Immature natural killer cell (primary cell): Measurements from ENCODE around the gene DOLPP1. TPM values are rescaled to one million over a fixed set of nuclear protein-coding genes. Genes with fewer than 3 reads are reported as not detected.

Experiments
- DNase-seq, 3 donors: peaks; one replicate each; pipeline ENCODE4 v3.0.0; 2022; ENCODE audit warnings: mixed read lengths in 1 of 3
- H3K27ac Mint-ChIP-seq, 6 donors: one replicate each; pipeline ENCODE4 v1.8.0; 2020; ENCODE audit warnings: mixed read lengths in 6 of 6, mild to moderate bottlenecking in 5 of 6, inconsistent platforms in 4 of 6, moderate library complexity in 3 of 6
- H3K27me3 Mint-ChIP-seq, 3 donors: one replicate each; pipeline ENCODE4 v1.8.0; 2020 to 2021; ENCODE audit warnings: low read depth in 3 of 3, mild to moderate bottlenecking in 3 of 3, mixed read lengths in 3 of 3, moderate library complexity in 3 of 3, inconsistent platforms in 1 of 3
- H3K36me3 Mint-ChIP-seq, 3 donors: one replicate each; pipeline ENCODE4 v1.8.0; 2020; ENCODE audit warnings: mixed read lengths in 3 of 3, inconsistent platforms in 2 of 3, mild to moderate bottlenecking in 2 of 3
- H3K4me1 Mint-ChIP-seq, 2 donors: one replicate each; pipeline ENCODE4 v1.8.0; 2020; ENCODE audit warnings: inconsistent platforms in 2 of 2, mild to moderate bottlenecking in 2 of 2, mixed read lengths in 2 of 2, moderate library complexity in 1 of 2
- H3K4me3 Mint-ChIP-seq, 5 donors: one replicate each; pipeline ENCODE4 v1.8.0; 2020; ENCODE audit warnings: mild to moderate bottlenecking in 5 of 5, mixed read lengths in 5 of 5, inconsistent platforms in 3 of 5, moderate library complexity in 3 of 5
- H3K9me3 Mint-ChIP-seq, 6 donors: one replicate each; pipeline ENCODE4 v1.8.0; 2020; ENCODE audit warnings: mild to moderate bottlenecking in 6 of 6, mixed read lengths in 6 of 6, inconsistent platforms in 4 of 6, moderate library complexity in 3 of 6
- polyA plus RNA-seq, 3 donors: library from polyadenylated mRNA; unstranded; fragments of 300-500 nt; fragmentation: Illumina TruSeq; gene quantifications; one replicate each; pipeline ENCODE4 v1.2.3, GENCODE V29; 2021

The DOLPP1 gene
- polyA plus RNA-seq, 3 donors from 2014 or later: 9.0 to 13.1 (median 12.9) TPM

DNA sequence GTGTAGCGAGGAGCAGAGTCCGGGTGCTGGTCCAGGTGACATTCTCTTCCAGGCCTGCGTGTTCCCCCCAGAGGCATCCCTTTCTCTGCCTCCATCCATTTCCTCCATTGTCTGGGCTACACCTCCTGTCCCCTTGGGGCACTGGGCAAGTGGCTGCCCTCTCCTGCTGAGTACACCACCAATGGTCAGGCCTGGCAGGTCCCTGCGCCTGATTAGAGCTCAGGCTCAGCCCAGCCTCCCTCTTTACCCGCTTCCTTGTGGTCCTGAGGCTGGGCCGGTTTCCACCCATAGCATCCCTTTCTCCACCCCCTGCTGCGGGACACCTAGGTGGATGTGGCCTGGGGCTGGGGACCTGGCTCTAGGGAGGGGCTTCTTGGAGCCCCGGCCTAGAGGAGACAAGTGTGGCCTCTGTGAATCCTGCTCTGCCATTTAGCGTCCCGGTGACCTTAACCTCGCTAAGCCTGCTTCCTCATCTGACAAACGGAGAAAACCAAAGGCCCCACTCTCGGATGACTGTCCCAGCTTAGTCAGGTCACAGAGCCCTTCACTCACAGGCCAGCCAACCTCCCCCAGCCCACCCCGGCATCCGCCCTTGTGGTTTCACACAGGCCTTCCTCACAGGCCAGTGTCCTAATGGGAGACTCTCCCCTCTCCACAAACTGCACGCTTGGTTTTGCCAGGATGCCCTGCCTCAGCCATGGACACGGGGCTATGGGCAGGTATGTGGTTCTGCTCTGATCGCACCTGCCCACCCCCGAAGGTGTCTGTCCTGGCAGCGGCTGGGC is 12.9 kb downstream of the DOLPP1 start:
- DNase-seq: no peak
- H3K36me3 Mint-ChIP-seq: peaks cover 0 to 8% (median 0%) of the 10 kb centered on the region in 3 donors
- H3K4me3 Mint-ChIP-seq: no peak overlapping the region
- peaks cover 0 to 2% (median 1%) of the 10 kb centered on the region in 3 donors for H3K27me3 Mint-ChIP-seq
- no peaks in the 10 kb centered on the region for H3K9me3 Mint-ChIP-seq
- H3K27ac Mint-ChIP-seq: peak overlapping the region in 1 of 6 donors; percentile 79
- H3K4me1 Mint-ChIP-seq: no peaks in the 10 kb centered on the region

DNA sequence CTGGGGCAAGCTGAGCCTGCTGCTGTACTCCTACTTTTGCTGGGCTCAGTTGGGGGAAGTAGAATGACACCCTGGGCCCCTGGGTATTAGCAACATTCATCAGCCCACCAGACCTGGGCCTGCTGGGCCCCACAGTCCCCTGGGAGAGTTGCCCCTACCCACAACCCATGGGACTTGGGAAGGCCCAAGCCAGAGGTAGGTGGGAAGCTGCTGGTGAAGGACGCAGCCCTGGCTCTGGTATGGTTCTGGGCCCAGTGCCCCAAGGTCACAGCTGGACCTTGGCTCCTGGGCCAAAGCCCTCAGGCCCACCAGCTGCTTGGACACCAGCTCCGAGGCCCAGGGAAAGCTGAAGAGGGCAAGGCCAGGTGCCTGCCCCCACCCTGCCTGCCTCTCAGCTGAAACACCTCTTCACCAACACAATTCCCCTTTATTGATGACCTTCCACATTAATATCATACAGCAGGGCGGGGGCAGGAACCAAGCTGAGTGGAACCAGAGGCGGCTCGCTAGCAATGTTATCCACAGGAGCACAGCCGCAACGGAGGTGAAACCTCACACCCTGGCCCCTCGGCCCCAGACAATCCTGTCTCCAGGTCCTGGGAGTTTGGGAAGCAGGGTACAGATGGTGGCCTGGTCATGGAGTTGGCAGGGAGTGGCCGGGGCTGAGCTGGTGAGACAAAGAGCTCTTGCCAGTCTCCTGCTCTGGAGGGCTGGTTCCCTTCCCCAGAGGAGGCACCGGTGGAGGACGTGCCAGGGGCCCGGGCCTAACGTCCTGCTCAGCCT is 13.7 kb downstream of the DOLPP1 start:
- H3K4me3 Mint-ChIP-seq: no peak overlapping the region
- peaks cover 0 to 8% (median 0%) of the 10 kb centered on the region in 3 donors for H3K36me3 Mint-ChIP-seq
- H3K27me3 Mint-ChIP-seq: peaks cover 0 to 2% (median 1%) of the 10 kb centered on the region in 3 donors
- H3K27ac Mint-ChIP-seq: no peak overlapping the region
- no peaks in the 10 kb centered on the region for H3K4me1 Mint-ChIP-seq
- no peaks in the 10 kb centered on the region for H3K9me3 Mint-ChIP-seq
- no peak for DNase-seq

DNA sequence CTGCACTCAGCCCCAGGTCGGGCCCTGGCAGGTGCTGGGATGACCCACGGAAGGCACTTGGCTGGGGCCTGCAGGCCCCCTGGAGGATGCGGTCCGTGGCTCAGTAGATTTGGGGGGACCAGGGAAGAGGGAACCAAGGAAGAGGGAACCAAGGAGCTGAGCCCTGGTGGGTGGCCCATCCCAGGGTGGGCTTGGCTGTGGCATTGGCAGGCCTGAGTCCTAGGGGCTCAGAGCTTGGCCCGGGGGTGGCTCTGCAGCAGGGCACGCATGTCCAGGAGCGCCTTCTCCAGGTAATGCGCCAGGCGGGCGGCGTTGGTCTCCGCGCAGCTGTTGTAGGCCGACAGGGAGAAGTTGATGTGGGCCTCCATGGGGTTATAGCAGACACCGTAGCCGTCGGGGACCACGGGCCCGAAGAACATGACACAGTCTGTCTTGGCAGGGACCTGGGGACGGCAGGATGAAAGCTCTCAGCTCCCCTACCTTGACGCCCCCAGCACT is 14.3 kb downstream of the DOLPP1 start:
- no peak for DNase-seq

DNA sequence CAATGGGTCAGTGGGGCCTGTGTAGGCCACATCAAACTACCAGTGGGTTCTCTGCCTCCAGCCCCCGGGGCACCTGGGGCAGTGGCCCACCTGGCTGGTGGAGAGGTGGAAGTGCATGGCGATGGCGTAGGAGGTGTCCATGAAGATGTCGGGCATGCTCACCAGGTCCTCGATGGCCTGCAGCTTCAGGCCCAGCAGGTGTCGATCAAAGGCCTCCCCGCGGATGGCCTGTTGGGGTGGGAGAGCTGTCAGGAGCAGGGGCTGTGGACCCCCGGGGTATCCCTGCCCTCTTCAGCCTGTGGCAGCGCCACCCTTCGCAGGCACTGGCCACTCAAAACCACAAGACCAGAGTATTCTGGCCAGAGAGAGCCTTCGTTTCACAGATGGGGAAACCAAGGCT is 15.0 kb downstream of the DOLPP1 start:
- no peak for DNase-seq
- H3K4me3 Mint-ChIP-seq: no peak overlapping the region
- H3K36me3 Mint-ChIP-seq: peaks cover 0 to 3% (median 0%) of the 10 kb centered on the region in 3 donors
- H3K4me1 Mint-ChIP-seq: no peaks in the 10 kb centered on the region
- no peak overlapping the region for H3K27ac Mint-ChIP-seq
- H3K27me3 Mint-ChIP-seq: peaks cover 0 to 2% (median 1%) of the 10 kb centered on the region in 3 donors
- H3K9me3 Mint-ChIP-seq: no peaks in the 10 kb centered on the region

More for the DNA sequence above, 14.3 kb downstream of the DOLPP1 start:
- no peaks in the 10 kb centered on the region for H3K9me3 Mint-ChIP-seq
- H3K4me1 Mint-ChIP-seq: no peaks in the 10 kb centered on the region
- H3K27me3 Mint-ChIP-seq: peaks cover 0 to 2% (median 1%) of the 10 kb centered on the region in 3 donors
- no peak overlapping the region for H3K4me3 Mint-ChIP-seq
- no peak overlapping the region for H3K27ac Mint-ChIP-seq
- H3K36me3 Mint-ChIP-seq: peaks cover 0 to 3% (median 0%) of the 10 kb centered on the region in 3 donors

DNA sequence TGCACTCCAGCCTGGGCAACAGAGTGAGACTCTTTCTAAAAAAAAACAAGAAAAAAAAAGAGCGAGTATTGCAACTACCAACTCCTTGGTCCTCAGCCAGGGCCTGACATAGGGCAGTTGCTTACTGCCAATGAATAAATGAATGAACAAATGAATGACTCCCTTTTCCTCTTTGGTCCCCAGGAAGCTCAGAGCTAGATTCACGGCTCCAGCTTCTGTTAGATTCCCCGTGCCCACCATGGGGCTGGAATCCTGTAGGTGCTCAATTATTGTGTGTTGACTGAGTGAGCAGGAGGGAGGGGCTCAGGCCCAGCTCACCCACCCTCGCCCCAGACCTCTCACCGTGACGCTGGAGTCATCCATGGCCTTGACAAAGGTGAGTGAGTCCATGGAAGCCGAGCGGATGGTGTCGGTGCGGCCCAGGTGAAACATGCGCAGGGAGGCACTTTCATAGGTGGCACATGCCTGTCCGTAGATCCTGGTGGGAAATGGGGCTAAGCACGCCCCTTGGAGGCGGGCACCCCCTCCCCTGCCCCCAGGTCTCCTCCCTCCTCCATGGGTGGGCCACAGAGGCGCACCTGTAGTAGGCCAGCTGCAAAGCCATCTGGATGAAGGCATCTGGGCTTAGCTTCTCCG is 16.9 kb downstream of the DOLPP1 start:
- Mint-ChIP-seq H3K4me3 (no peak overlapping the region), H3K36me3 (peaks cover 0 to 3% (median 0%) of the 10 kb centered on the region in 3 donors), H3K4me1 (no peaks in the 10 kb centered on the region), H3K27me3 (peaks cover 0 to 1% (median 0%) of the 10 kb centered on the region in 3 donors), H3K27ac (no peak overlapping the region), H3K9me3 (no peaks in the 10 kb centered on the region)
- no peak for DNase-seq

DNA sequence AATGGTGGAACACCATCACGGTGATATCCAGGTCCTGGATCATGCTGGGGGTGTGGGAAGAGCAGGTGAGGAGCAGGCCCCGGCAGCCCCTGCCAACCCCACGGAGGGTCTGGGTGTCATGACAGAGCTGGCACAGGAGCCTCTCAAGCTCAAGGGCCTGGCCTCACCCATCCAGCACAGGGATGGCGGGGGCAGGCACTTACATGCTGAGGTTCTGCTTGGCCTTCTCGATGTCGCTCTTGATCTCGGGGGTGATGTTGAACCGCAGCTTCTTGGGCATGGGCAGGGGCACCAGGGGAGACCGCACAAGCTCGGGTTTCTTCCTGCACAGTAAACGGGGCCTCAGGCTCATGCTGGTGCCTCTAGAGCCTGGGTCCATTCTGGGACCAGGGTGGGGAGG is 17.4 kb downstream of the DOLPP1 start:
- DNase-seq: no peak
- Mint-ChIP-seq H3K9me3 (no peaks in the 10 kb centered on the region), H3K4me1 (no peaks in the 10 kb centered on the region), H3K27me3 (peaks cover 0 to 1% (median 0%) of the 10 kb centered on the region in 3 donors), H3K27ac (no peak overlapping the region), H3K36me3 (peaks cover 0 to 3% (median 0%) of the 10 kb centered on the region in 3 donors), H3K4me3 (no peak overlapping the region)

DNA sequence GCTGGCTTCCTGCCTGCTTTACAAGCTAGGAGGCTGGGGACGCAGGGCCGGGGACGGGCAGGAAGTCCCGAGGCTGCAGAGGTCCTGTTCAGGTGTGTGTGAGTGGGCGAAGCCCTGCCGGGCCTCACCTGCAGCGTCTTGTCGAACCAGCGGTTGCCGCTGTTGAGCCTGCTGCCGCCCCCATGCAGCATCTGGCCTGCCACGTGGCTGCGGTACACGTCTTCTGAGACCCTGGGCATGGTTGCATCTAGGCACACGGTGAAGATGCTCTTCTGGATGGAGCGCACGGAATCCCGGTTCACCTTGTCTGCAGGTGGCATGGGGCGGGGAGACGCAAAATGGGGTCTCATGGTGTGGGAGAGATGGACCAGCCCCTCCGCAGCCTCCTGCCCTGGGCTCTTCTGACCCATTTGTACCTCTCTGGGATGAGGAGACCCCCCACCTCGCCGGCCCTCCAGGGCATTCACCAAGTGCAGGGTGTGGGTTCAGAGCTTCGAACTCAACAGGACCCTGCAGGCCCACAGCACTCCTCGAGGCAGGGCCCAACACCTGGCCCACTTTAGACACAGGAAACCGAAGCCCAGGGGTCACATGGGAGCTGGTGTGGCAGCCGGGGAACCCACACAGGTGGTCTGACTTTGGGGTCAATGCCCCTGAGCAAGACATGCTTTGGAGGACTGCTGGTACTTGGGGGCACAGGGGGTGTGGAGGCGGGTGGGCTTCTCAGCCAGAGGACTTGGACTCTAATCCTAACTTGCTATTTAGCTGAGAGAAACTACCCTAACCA is 19.7 kb downstream of the DOLPP1 start:
- Mint-ChIP-seq H3K4me3 (no peak overlapping the region), H3K36me3 (peaks cover 0 to 3% (median 0%) of the 10 kb centered on the region in 3 donors), H3K9me3 (no peaks in the 10 kb centered on the region), H3K27ac (no peak overlapping the region), H3K27me3 (peaks cover 0 to 1% (median 0%) of the 10 kb centered on the region in 3 donors), H3K4me1 (no peaks in the 10 kb centered on the region)
- no peak for DNase-seq

DNA sequence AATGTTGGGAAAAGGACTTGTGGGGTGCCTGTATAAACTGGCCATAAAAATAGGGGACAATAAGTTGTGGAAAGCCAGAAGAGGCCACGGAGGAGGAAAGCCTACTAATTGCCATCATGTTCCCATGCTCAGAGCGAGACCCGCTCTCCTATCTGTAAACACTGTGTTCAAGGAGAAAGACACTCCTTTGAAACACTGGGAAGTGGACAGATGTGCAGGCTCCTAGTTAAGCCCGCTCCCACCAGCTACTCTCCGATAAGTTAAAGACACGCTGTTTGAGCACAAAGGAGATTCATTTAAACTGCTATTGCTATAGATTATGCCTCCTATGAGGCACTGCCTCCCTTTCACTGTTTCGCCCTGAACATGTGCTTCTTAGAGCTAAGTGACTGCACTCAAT is 20.4 kb downstream of the DOLPP1 start:
- Mint-ChIP-seq H3K9me3 (no peaks in the 10 kb centered on the region), H3K27me3 (peaks cover 0 to 1% (median 0%) of the 10 kb centered on the region in 3 donors), H3K4me3 (no peak overlapping the region), H3K27ac (no peak overlapping the region), H3K36me3 (peaks cover 0 to 2% (median 0%) of the 10 kb centered on the region in 3 donors), H3K4me1 (no peaks in the 10 kb centered on the region)
- no peak for DNase-seq

DNA sequence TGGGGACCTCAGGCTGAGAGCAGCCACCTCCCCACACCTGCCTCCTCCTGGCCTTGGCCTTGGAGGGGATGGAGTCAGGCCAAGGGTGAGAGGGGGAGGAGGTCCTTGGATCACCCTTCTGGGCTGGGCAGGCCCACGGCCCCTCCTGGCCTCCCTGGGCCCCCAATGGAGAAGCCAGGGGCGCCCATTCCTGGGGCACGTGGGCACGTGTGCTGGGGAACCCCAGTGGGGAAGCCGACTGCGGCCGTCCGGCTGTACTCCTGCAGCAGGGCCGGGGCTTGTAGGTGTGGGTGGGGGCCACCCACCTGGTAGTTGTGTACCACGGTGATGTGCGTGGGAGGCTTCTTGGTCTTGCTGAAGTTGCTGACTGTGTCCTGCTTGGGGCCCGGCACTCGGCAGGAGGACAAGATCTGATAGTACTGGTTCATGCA is 21.2 kb downstream of the DOLPP1 start:
- peaks cover 0 to 1% (median 0%) of the 10 kb centered on the region in 3 donors for H3K27me3 Mint-ChIP-seq
- H3K4me3 Mint-ChIP-seq: no peak overlapping the region
- no peak overlapping the region for H3K27ac Mint-ChIP-seq
- H3K4me1 Mint-ChIP-seq: no peaks in the 10 kb centered on the region
- no peak for DNase-seq
- H3K9me3 Mint-ChIP-seq: no peaks in the 10 kb centered on the region
- no peaks in the 10 kb centered on the region for H3K36me3 Mint-ChIP-seq

DNA sequence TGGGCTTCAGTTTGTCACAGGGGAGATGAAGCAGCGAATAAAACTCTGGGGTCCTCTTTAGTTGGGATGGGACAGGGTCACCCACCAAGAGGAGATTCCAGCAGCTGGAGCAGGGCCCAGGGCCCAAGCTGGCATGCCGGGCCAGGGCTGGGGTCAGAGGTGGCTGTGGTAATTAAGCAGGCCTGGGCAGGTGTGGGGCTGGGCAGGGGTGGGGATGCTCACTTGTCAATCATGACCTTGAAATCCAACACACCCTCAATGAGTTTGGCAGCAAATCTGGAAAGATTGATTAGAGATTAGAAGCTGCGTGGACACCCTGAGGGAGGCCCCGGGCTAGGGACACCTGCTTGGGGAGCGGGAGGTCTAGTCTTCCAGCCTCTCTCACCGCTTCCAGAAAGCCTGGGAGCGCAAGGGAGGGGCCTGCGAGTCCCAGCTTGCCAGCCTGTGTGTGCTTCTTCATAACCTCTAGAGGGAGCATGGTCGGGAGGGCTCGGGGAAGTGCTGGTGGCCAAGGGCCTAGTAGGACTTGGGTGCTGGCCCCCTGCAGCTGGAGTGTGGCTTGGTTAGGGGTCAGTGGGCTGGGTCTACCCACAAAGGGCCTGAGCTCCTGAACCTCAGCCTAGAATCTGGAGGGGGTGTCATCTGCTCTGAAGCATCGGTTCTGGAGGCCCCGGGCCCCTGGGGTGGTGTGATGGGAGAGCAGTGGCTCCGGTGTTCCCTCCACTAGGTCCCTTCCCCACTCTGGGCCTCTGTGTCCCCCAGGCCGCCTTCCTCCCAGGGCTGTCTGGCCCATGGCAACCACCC is 22.1 kb downstream of the DOLPP1 start:
- Mint-ChIP-seq H3K9me3 (no peaks in the 10 kb centered on the region), H3K4me3 (no peak overlapping the region), H3K36me3 (no peaks in the 10 kb centered on the region), H3K27me3 (no peaks in the 10 kb centered on the region), H3K27ac (no peak overlapping the region), H3K4me1 (no peaks in the 10 kb centered on the region)
- DNase-seq: no peak

DNA sequence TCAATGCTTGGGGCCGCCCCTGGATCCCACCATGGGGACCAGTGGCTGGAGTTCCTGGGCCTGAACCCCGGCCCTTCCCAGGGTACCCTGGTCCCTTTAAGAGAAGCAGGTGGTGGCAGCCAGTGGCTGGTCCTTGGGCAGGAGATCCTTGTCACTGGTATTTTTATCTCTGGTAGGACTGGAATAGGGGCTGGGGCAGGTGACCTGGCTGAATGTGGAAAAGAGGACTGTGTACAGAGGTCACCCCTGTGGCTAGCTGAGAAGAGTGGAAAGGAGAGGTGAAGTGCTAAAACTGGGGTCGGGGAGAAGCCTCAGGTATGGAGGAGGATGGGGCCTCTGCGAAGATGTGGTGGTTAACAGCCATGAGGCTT is 22.7 kb downstream of the DOLPP1 start:
- H3K4me3 Mint-ChIP-seq: no peak overlapping the region
- DNase-seq: no peak
- H3K36me3 Mint-ChIP-seq: no peaks in the 10 kb centered on the region
- H3K27me3 Mint-ChIP-seq: peaks cover 0 to under 1% (median 0%) of the 10 kb centered on the region in 3 donors
- peak overlapping the region in 2 of 6 donors; percentile 4 to 53 for H3K27ac Mint-ChIP-seq
- H3K4me1 Mint-ChIP-seq: peaks cover 0 to under 1% of the 10 kb centered on the region in 2 donors
- no peaks in the 10 kb centered on the region for H3K9me3 Mint-ChIP-seq

DNA sequence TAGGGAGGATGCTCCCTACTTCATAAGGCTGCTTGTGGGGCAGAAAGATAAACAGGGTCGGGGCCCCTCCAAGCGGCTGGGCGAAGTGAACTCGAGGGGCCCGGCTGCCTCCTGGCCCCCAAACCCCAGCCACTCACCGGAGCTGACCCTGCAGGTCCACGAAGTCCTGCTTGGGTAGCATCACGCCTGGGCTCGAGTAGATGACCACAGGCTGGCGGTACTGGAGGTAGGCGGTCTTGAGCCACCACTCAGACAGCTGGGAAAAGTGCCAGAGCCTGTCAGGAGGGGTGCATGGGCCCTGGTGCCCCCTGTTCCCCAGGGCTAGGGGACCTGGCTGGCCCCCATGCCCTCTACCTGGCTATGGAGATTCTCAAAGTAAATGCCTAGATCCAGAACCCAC is 23.1 kb downstream of the DOLPP1 start:
- no peaks in the 10 kb centered on the region for H3K9me3 Mint-ChIP-seq
- peaks cover 0 to 2% (median 0%) of the 10 kb centered on the region in 3 donors for H3K27me3 Mint-ChIP-seq
- H3K36me3 Mint-ChIP-seq: no peaks in the 10 kb centered on the region
- DNase-seq: no peak
- H3K4me1 Mint-ChIP-seq: peaks cover 3 to 5% of the 10 kb centered on the region in 2 donors
- no peak overlapping the region for H3K27ac Mint-ChIP-seq
- H3K4me3 Mint-ChIP-seq: no peak overlapping the region
